CD4-positive, CD25-positive, alpha-beta regulatory T cell (primary cell): Measurements from ENCODE around the gene LHX4. TPM values are rescaled to one million over a fixed set of nuclear protein-coding genes. Genes with fewer than 3 reads are reported as not detected.
A peak's percentile ranks its signal among the peaks of the same experiment; 100 is the strongest.

ENCODE experiments used
- ATAC-seq, 2 donors: fragments of 150-1000 bp; cut with Tn5 transposase; one replicate each; pipeline ENCODE4 v1.10.0; 2021; ENCODE audit warnings: low read depth in 2 of 2, moderate number of reproducible peaks in 2 of 2, moderate library complexity in 1 of 2
- DNase-seq, 3 donors: peaks; one replicate each; pipeline versions ENCODE4 v3.0.0 to v3.0.0-alpha.2; 2012 to 2022; ENCODE audit warnings: mixed read lengths in 1 of 3
- H3K27ac ChIP-seq: one replicate; pipeline ENCODE4 v1.7.0; 2013; ENCODE audit warnings: mild to moderate bottlenecking, low read length; ENCODE audit not compliant: insufficient read depth, poor library complexity, severe bottlenecking
- H3K27me3 ChIP-seq: one replicate; pipeline ENCODE4 v1.7.0; 2013; ENCODE audit warnings: low read length; ENCODE audit not compliant: control insufficient read depth, insufficient read depth
- H3K36me3 ChIP-seq: one replicate; pipeline ENCODE4 v1.7.0; 2013; ENCODE audit warnings: mild to moderate bottlenecking, low read length, moderate library complexity; ENCODE audit not compliant: control insufficient read depth, insufficient read depth
- H3K4me1 ChIP-seq: 2 replicates; pipeline ENCODE4 v1.7.0; 2013; ENCODE audit warnings: mild to moderate bottlenecking, low read length; ENCODE audit not compliant: insufficient read depth, control insufficient read depth, poor library complexity, severe bottlenecking
- H3K4me3 ChIP-seq: one replicate; pipeline ENCODE4 v1.7.0; 2013; ENCODE audit warnings: low read depth, mild to moderate bottlenecking, low read length, moderate library complexity
- H3K9me3 ChIP-seq, 2 experiments: 1 replicate in 1 of 2; 2 replicates in 1 of 2; pipeline ENCODE4 v1.7.0; 2013; ENCODE audit warnings: low read length in 2 of 2, mild to moderate bottlenecking in 1 of 2, moderate library complexity in 1 of 2; ENCODE audit not compliant: control insufficient read depth in 2 of 2
- H3K27ac Mint-ChIP-seq, 3 donors: one replicate each; pipeline ENCODE4 v1.8.0; 2020 to 2022; ENCODE audit warnings: mild to moderate bottlenecking in 3 of 3, mixed read lengths in 3 of 3, moderate library complexity in 2 of 3
- H3K27me3 Mint-ChIP-seq: one replicate; pipeline ENCODE4 v1.8.0; 2022; ENCODE audit warnings: mild to moderate bottlenecking, mixed read lengths
- H3K36me3 Mint-ChIP-seq: one replicate; pipeline ENCODE4 v1.8.0; 2020; ENCODE audit warnings: mixed read lengths
- H3K4me1 Mint-ChIP-seq, 4 donors: one replicate each; pipeline ENCODE4 v1.8.0; 2020 to 2022; ENCODE audit warnings: mixed read lengths in 4 of 4, mild to moderate bottlenecking in 1 of 4
- H3K4me3 Mint-ChIP-seq, 4 donors: one replicate each; pipeline ENCODE4 v1.8.0; 2020 to 2022; ENCODE audit warnings: mild to moderate bottlenecking in 4 of 4, mixed read lengths in 4 of 4, moderate library complexity in 3 of 4
- H3K9me3 Mint-ChIP-seq, 7 donors: one replicate each; pipeline ENCODE4 v1.8.0; 2020 to 2022; ENCODE audit warnings: mixed read lengths in 7 of 7, mild to moderate bottlenecking in 3 of 7, moderate library complexity in 2 of 7
- polyA plus RNA-seq, 4 donors: library from polyadenylated mRNA; unstranded; fragments of 300-500 nt; fragmentation: Illumina TruSeq; gene quantifications; one replicate each; pipeline ENCODE4 v1.2.3, GENCODE V29; 2021
- total RNA-seq: library from RNA; stranded (reverse); gene quantifications from one replicate; pipeline ENCODE4 v1.2.3, GENCODE V29; 2022

Gene LHX4
- total and polyA plus RNA-seq, 5 donors from 2014 or later, result 0.17 to 0.32 (median 0.28) TPM; not detected in 1

DNA sequence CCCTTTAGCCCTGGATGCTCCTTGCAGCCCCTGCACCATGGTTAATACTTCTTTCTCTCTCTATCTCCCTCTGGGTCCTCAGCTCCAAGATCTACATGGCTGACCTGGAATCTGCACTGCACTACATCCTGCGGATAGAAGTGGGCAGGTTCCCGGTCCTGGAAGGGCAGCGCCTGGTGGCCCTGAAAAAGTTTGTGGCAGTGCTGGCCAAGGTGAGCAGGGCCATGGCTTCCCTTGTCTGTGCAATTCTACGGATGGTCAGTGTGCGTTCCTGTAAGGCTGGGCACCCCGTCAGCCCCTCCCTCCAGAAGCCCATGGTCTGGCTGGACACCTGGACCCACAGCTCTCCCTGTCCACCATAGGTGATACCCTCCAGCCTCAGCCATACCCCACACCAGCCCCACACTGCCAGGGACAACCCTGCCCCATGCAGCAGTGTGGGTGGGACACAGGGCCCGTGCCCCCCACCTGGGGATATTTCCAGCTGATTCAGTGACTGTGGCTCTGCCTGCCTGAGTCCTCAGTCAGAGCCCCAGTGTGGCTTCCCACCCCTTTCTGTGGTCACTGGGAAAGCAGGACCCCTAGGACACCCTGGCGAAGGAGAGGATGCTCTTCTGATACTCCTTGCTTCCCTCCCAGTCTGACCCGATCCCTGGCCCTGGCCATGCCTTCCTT is 44.0 kb upstream of the LHX4 start:
- H3K27ac ChIP-seq, result no peak overlapping the region
- H3K27me3 Mint-ChIP-seq, result no peaks in the 10 kb centered on the region
- DNase-seq (no peak), ATAC-seq (no peak)
- no peak overlapping the region for H3K4me3 Mint-ChIP-seq
- no peaks in the 10 kb centered on the region for H3K9me3 Mint-ChIP-seq
- H3K9me3 ChIP-seq, result no peaks in the 10 kb centered on the region
- H3K27ac Mint-ChIP-seq, result no peak overlapping the region
- H3K36me3 Mint-ChIP-seq, result peaks cover 39% of the 10 kb centered on the region
- peaks cover 29% of the 10 kb centered on the region for H3K36me3 ChIP-seq
- H3K4me1 Mint-ChIP-seq, result peaks cover 0 to 4% (median 1%) of the 10 kb centered on the region in 4 donors
- no peaks in the 10 kb centered on the region for H3K27me3 ChIP-seq
- H3K4me3 ChIP-seq, result no peak overlapping the region
- H3K4me1 ChIP-seq, result no peaks in the 10 kb centered on the region

DNA sequence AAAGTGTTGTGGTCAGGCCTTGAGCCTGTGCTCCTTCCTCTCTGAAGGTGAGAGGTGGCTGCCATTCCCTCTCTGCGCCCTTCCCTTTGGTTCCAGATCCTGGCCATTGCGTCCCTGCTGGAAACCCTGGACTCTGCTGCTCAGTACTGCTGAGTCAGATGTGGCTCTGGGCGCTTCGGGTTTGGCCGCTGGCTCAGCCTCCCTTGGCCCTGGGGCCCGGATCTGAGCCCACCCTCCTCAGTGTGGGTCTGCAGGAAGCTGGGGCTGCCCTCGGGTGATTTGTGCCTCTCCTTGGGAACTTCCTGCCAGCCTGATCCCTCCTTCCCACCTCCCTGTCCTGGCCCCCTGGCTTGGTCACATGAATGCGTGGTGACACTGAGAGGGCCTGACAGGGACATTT is 43.2 kb upstream of the LHX4 start:
- Histone ChIP-seq H3K4me3 (no peak overlapping the region), H3K27me3 (no peaks in the 10 kb centered on the region), H3K9me3 (no peaks in the 10 kb centered on the region), H3K4me1 (no peaks in the 10 kb centered on the region), H3K27ac (no peak overlapping the region), H3K36me3 (peaks cover 33% of the 10 kb centered on the region)
- no peaks in the 10 kb centered on the region for H3K9me3 Mint-ChIP-seq
- no peak for ATAC-seq
- H3K36me3 Mint-ChIP-seq, result peaks cover 45% of the 10 kb centered on the region
- H3K4me3 Mint-ChIP-seq, result no peak overlapping the region
- H3K4me1 Mint-ChIP-seq, result peaks cover 0 to 4% (median 2%) of the 10 kb centered on the region in 4 donors
- no peak overlapping the region for H3K27ac Mint-ChIP-seq
- H3K27me3 Mint-ChIP-seq, result no peaks in the 10 kb centered on the region
- no peak for DNase-seq

GRCh38 chr1:180187626-180188025 is 42.4 kb upstream of the LHX4 start:
- peaks cover 33% of the 10 kb centered on the region for H3K36me3 ChIP-seq

GRCh38 chr1:180188091-180188506 is 42.0 kb upstream of the LHX4 start:
- Mint-ChIP-seq H3K4me1 (peaks cover 0 to 4% (median 2%) of the 10 kb centered on the region in 4 donors), H3K4me3 (no peak overlapping the region), H3K27me3 (no peaks in the 10 kb centered on the region), H3K27ac (no peak overlapping the region), H3K36me3 (peaks cover 53% of the 10 kb centered on the region), H3K9me3 (no peaks in the 10 kb centered on the region)
- DNase-seq, result no peak
- Histone ChIP-seq H3K9me3 (no peaks in the 10 kb centered on the region), H3K4me1 (no peaks in the 10 kb centered on the region), H3K27me3 (no peaks in the 10 kb centered on the region), H3K4me3 (no peak overlapping the region), H3K27ac (no peak overlapping the region), H3K36me3 (peaks cover 33% of the 10 kb centered on the region)
- no peak for ATAC-seq

More at GRCh38 chr1:180187626-180188025, 42.4 kb upstream of the LHX4 start:
- Histone ChIP-seq H3K27ac (no peak overlapping the region), H3K4me3 (no peak overlapping the region), H3K27me3 (no peaks in the 10 kb centered on the region), H3K4me1 (no peaks in the 10 kb centered on the region), H3K9me3 (no peaks in the 10 kb centered on the region)
- H3K4me3 Mint-ChIP-seq, result no peak overlapping the region
- no peak overlapping the region for H3K27ac Mint-ChIP-seq
- H3K27me3 Mint-ChIP-seq, result no peaks in the 10 kb centered on the region
- no peaks in the 10 kb centered on the region for H3K9me3 Mint-ChIP-seq
- ATAC-seq (no peak), DNase-seq (no peak)
- peaks cover 0 to 4% (median 2%) of the 10 kb centered on the region in 4 donors for H3K4me1 Mint-ChIP-seq
- H3K36me3 Mint-ChIP-seq, result peaks cover 48% of the 10 kb centered on the region

DNA sequence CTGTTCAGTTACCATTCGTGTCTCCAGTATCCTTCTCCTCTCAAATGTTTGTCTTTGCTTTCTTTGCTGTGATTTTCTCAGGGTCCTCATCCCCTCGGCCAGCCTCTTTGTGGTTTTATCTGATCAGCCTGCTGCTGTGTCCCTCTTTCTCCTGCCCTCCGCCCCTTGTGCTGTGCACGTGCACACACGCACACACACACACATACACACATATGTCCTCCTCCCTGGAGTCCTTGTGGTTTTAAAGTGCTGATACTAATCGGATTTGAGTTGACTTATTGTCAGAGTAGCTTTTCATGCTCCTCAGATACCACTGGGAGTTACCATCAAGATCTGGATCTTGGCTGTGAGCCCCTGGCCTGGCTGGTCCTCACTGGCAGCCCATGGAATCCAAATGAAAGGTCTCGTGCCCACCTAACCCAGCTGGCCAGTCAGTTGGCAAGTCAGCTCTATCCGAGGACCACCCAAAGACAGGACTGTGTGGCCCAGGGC is 41.3 kb upstream of the LHX4 start:
- no peak overlapping the region for H3K4me3 Mint-ChIP-seq
- no peaks in the 10 kb centered on the region for H3K27me3 Mint-ChIP-seq
- H3K4me1 ChIP-seq, result no peaks in the 10 kb centered on the region
- no peak overlapping the region for H3K4me3 ChIP-seq
- H3K27me3 ChIP-seq, result no peaks in the 10 kb centered on the region
- H3K4me1 Mint-ChIP-seq, result peaks cover 0 to 4% (median 2%) of the 10 kb centered on the region in 4 donors
- peaks cover 32% of the 10 kb centered on the region for H3K36me3 ChIP-seq
- peaks cover 53% of the 10 kb centered on the region for H3K36me3 Mint-ChIP-seq
- H3K9me3 Mint-ChIP-seq, result no peaks in the 10 kb centered on the region
- no peak overlapping the region for H3K27ac Mint-ChIP-seq
- no peak for DNase-seq
- no peak overlapping the region for H3K27ac ChIP-seq
- no peak for ATAC-seq
- H3K9me3 ChIP-seq, result no peaks in the 10 kb centered on the region

DNA sequence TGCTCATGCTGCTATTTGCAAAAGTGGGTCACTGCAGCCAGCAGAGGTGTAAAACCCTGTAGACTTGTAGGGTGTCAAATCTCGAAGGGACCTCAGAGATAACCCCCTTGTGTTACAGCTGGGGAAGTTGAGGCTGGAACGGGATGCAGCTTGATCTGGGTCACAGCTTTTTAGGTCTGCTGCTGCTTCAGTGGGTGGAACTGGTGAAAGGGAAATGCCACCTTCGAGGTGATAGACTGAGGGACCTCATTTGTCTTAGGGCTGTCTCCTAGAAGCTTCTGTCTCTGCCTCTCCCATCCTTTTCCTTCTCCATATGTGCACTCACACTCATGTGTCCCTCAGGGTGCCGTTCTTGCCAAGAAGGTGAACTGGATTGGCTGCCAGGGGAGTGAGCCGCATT is 40.0 kb upstream of the LHX4 start:
- H3K27ac ChIP-seq, result no peak overlapping the region
- ATAC-seq, result no peak
- H3K9me3 Mint-ChIP-seq, result no peaks in the 10 kb centered on the region
- H3K4me3 Mint-ChIP-seq, result no peak overlapping the region
- H3K36me3 Mint-ChIP-seq, result peaks cover 41% of the 10 kb centered on the region
- H3K27me3 Mint-ChIP-seq, result no peaks in the 10 kb centered on the region
- H3K27ac Mint-ChIP-seq, result no peak overlapping the region
- DNase-seq, result no peak
- H3K9me3 ChIP-seq, result no peaks in the 10 kb centered on the region
- peaks cover 28% of the 10 kb centered on the region for H3K36me3 ChIP-seq
- H3K4me1 ChIP-seq, result no peaks in the 10 kb centered on the region
- no peaks in the 10 kb centered on the region for H3K27me3 ChIP-seq
- H3K4me1 Mint-ChIP-seq, result peaks cover 0 to 4% (median under 1%) of the 10 kb centered on the region in 4 donors
- H3K4me3 ChIP-seq, result no peak overlapping the region

DNA sequence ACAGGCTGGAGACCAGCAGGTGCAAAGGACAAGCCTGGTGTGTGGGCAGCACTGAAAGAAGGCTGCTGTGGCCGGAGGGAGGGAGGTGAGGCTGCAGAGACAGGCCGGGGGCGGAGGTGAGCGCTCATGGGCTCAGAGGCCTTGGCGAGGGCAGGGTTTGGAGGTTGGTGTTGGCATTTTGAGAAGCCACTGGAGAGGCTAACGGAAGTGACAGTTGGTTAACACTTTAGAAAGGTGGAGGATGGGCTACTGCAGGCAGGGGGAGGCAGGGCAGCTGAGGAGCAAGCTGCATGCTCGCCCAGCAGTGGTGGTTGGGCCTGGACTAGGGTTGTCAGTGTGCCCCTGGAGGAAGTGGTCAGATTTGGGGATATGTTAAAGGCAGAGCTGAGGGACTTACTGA is 37.9 kb upstream of the LHX4 start:
- H3K27me3 ChIP-seq, result no peaks in the 10 kb centered on the region
- H3K27ac Mint-ChIP-seq, result peak overlapping the region in 2 of 3 donors; percentile 44 to 65
- no peaks in the 10 kb centered on the region for H3K4me1 ChIP-seq
- H3K4me1 Mint-ChIP-seq, result peaks cover 0 to 2% (median 0%) of the 10 kb centered on the region in 4 donors
- H3K9me3 Mint-ChIP-seq, result no peaks in the 10 kb centered on the region
- no peaks in the 10 kb centered on the region for H3K9me3 ChIP-seq
- peaks cover 26% of the 10 kb centered on the region for H3K36me3 ChIP-seq
- no peak overlapping the region for H3K4me3 Mint-ChIP-seq
- H3K27ac ChIP-seq, result no peak overlapping the region
- DNase-seq (no peak), ATAC-seq (no peak)
- H3K27me3 Mint-ChIP-seq, result no peaks in the 10 kb centered on the region
- H3K36me3 Mint-ChIP-seq, result peaks cover 35% of the 10 kb centered on the region
- H3K4me3 ChIP-seq, result no peak overlapping the region
